Ramos (cell line): Measurements from ENCODE around the gene SLC16A7.
"Not testable (repeated sequence)": the region's sequence is repeated elsewhere in the genome, so short reads cannot be mapped to it uniquely, and the experiment has no call there.

Source experiments
- in situ Hi-C: fragments of 300-500 bp; cut with MboI; formaldehyde crosslinking; loops from one replicate; pipeline ENCODE4 v1.14.3; 2022; ENCODE audit warnings: low sequenced_read_pairs; ENCODE audit not compliant: unreplicated experiment

The SLC16A7 gene, protein sequence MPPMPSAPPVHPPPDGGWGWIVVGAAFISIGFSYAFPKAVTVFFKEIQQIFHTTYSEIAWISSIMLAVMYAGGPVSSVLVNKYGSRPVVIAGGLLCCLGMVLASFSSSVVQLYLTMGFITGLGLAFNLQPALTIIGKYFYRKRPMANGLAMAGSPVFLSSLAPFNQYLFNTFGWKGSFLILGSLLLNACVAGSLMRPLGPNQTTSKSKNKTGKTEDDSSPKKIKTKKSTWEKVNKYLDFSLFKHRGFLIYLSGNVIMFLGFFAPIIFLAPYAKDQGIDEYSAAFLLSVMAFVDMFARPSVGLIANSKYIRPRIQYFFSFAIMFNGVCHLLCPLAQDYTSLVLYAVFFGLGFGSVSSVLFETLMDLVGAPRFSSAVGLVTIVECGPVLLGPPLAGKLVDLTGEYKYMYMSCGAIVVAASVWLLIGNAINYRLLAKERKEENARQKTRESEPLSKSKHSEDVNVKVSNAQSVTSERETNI

DNA sequence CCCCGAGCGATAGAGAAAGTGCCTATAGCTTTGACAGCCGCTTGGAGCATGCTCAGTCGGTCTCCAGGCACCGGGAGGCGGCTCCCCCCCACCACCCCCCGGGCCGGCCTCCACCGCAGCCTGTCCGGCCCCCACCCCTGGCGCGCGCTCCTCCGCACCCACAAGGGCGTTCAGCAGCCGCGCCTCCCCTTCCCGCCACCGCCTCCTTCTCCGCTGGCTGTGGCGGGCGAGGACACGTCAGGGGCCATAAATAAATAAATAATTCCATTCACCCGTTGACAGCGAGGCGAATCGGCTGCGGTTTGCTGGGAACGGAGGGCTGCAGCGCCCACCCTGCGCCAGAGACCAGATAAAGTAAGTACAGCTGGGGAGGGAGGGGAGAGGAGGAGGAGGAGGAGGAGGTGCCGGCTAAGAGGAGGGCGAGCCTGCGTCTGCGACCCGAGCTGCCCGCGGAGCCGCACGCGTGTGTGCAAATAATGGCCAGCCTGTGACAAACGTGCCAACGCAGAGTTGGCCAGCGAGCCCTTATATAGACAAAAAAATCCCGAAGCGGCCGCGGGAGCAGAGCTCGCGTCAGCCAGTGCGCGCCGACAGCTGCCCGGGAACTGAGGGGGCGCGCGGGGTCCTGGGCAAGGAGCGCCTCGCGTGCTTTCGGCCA lies at the start of gene SLC16A7:
SLC16A7 (plus strand) TSS at position 147 of the 658 bp plus-strand sequence. CDS start 108,773 bp downstream, outside the sequence.
- in situ Hi-C loops = no loop called here

DNA sequence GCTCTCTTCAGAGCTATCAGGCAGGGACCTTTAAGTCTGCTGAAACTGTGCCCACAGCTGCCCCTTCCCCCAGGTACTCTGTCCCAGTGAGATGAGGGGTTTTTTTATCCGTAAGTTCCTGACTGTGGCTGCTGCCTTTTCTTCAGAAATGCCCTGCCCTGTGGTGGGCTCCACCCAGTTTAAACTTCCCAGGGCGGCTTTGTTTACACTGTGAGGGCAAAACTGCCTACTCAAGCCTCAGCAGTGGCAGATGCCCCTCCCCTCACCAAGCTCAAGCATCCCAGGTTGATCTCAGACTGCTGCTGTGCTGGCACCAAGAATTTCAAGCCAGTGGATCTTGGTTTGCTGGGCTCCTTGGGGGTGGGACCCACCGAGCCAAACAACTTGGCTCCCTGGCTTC lies 46.9 kb upstream of the SLC16A7 start:
- in situ Hi-C loops = no loop called here

DNA sequence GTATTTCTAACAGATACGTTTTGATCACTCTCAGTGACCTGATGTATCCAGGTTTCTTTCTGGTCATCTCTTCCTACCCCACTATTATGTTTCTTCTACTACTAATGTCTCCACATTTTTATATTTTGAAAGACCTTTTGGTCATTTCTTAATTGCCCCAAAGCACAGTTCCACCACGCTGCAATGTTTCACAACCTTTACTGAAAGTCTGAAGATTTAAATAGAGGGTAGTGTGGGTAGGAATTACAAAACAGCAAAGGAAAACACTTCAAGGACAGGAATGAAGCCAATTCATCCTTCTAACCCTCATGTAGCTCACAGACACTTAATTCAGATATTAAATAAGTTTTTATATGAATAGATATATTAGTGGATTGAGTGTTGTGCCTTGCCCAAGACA lies 36.1 kb upstream of the SLC16A7 start:
- in situ Hi-C loops = no loop called here

DNA sequence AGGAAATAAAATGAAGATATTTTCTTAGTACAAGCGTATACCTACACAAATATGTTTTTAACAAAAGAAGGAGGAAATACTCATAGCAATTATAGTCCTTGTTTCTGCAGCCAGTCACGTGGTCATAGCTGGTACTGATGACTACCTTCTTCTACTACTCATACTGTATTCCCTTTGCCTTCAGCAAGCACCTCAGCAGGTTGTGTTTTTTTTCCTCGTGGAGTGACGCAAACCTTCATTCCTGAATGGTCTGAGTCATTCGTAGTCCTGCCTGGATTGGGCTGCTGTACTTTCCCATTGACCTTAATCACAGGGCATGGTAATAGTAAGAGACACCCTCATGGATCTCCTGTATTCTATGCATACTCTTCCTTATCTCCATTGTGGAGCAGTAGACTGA lies 25.7 kb upstream of the SLC16A7 start:
- in situ Hi-C loops = no loop called here

DNA sequence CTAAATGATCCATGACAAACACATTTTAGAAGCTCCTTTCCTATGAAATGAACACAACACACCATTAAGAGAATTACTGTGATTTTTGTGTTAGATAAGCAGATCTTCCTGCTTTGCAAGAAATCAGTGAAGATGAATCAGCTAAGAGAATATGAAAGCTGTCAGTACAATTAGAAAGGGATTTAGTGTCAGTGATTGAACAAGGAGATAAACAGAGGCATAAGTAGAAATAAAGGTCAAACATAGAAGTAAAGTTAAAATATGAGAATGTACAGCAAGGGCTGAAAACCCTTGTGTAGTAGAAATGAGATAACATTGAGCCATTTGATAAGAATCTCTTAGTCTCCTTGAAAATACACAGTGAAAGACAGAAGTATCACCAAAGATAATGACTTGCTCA lies 21.4 kb upstream of the SLC16A7 start:
- in situ Hi-C loops = no loop called here

DNA sequence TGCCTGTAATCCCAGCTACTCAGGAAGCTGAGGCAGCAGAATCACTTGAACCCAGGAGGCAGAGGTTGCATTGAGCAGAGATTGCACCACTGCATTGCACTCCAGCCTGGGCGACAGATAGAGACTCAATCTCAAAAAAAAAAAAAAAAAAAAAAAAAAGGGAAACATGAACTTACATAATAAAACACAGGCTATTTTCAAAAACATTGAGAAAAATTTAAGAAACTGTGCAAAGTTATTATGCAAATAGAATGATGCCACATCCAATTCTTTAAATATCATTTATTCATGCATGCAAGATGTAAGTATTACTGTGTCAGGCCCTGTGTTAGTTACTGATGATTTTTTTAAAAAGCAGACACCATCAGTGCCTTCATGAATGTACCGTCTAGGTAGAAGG lies 20.0 kb upstream of the SLC16A7 start:
- in situ Hi-C loops = no loop called here

DNA sequence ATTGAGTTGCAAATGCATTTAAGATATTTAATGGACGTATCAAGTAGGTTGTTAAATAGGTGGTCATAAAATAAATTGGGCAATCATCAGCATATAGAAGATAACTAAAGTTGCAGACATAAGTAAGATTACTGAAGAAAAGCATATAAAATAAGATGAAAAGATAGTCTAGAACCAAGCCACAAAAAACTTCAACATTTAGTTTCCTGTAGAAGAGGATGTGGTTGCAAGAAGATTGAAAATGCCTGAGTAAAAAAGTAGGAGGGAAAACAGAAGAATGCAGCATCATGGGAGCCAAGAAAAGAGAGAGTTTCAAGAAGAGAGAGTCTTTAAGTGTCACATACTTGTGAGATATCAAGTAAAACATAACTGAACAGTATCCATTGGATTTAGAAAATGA lies 17.6 kb upstream of the SLC16A7 start:
- in situ Hi-C loops = no loop called here

DNA sequence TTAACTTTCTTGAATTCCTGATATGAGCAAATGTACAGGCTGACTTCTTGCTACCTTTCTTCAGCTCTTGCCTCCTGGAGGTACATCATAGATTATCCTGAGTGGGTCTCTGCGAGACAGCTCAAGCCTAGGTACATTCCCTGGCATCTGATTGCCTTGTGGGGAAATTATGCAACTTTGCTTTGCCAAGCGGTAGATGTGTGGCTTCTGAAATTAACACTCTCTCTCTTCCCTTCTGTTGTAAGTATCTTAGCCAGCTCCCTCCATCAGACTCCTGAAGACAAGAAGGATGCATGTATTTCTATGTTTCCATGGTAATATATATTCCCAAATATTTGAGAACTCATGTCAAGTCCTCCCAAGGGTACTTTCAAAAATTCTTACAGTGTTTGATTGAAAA lies 16.2 kb upstream of the SLC16A7 start:
- in situ Hi-C loops = no loop called here

DNA sequence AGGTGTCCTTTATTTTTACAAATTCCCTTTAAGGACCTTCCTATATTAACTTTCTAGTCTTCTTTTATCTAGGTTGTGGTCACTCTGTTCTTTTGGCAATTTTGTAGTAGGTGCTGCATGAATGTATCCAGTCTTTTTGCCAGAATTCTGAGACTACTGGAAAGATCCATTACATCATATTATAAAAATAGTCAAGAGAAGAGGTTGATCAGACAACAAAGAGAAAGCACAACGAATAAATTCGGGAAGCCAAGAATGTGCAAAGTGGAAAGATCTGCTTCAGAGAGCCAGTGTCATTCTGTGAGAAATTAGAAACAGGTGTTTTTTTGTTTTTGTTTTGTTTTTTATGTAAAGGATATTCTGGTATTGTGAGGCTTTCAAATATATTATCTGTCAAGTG lies 15.8 kb upstream of the SLC16A7 start:
- in situ Hi-C loops = no loop called here

DNA sequence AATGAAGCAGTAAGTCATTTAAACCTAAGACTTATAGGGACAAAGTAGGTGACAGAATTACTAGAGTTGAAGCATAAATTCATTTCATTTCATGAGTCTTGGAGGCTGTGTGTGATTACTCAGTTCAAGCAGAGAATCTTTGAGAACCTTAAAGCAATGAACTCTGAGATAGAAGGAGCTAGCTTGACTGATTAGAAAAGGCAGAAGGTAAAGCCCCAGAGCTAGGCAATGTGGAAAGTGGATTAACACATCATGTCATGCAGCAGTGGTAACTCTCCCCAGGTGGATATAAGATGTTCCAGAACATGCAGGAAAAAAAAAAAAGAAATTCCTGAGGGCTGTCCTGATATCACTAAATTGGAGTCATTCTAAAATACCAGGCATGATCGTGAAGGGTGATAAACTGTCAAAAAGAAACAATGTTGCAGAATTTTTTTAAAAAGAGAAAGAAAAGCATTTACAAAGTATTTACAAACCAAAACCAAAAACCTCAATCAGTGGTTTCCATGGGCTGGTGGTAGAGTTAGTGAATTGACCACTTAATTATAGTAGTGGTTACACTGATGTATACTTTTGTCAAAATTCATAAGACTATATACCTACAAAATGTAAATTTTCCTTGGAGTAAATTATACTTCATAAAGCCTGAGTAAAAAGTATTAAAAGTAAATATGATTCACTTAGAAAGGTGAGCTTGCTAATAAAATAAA lies 12.7 kb upstream of the SLC16A7 start:
- in situ Hi-C loops = no loop called here

DNA sequence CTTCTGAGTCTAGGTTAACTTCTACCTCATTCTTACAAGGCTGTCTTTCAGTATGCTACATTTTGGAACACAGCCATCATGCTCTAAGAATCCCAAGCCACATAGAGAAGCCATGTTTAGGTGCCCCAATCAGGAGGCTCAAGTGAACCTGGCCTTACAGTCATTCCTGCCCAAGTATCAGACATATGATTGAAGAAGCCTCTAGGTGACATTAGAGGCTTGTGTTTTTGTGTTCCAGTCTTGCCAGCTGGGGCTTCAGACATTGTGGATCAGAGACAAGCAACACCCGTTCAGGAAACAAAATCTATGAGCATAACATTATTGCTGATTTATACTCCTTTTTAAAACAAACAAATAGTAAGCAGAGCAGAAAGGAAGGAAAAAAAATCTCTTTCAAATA lies 8.1 kb upstream of the SLC16A7 start:
- in situ Hi-C loops = no loop called here

DNA sequence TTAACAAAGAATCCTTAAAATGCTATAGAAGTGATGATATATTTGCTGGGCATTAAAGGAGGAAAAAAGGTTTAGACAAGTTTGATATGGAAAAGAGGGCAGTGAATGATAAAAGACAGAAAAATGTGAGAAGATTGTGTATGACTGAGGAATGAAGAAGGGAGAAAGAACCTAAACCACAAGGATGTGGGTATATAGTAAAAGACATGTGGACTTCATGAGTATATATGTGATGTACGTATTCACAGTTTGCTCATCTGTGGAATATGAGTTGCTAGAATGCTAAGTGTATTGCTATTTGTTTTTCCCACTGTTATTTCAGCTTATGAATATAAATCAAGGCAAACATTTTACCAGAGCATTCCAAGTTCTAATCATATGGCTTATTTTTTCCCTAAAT lies 2.1 kb upstream of the SLC16A7 start:
- in situ Hi-C loops = no loop called here

DNA sequence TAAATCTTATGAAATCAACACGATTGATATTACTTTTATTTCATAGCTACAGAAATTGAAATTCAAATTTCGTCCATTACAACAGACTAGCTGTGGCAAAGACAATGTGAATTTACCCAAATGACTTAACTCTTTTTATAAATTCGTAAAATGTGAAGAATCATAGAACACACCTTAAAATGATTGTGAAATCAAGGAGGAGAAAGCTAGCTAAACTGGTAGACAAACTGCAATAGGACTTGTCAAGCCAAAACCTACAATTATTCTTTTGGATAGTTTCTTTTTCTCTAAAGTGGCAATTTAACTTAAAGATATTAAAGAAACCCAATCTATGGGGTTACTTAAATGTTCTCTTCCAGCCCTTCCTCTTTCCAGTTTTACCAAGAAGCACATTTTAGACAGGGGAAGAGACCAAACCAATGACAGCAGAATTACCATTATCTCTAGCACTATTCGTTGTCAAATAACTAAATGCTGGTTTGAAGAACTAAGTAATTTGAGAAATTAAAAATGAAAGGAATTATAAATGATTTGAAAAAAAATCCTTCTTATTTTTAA lies 807 bp upstream of the SLC16A7 start:
- in situ Hi-C loops = no loop called here

DNA sequence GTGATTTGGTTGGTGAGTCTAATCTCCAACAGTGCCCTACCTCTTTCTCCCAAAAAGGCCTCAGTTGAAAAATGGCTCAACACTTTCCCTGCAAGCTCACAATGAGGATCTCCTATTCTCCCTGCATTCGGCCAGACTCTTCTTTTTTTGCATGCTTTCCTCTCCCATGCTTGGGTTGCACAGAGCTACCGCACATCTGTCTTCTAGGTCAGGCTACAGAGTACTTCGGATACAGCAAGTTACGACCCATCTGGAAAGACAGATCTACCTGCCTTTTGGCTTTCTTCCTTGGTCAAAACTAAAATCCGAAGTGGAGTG lies 305 bp upstream of the SLC16A7 start:
- in situ Hi-C loops = no loop called here

DNA sequence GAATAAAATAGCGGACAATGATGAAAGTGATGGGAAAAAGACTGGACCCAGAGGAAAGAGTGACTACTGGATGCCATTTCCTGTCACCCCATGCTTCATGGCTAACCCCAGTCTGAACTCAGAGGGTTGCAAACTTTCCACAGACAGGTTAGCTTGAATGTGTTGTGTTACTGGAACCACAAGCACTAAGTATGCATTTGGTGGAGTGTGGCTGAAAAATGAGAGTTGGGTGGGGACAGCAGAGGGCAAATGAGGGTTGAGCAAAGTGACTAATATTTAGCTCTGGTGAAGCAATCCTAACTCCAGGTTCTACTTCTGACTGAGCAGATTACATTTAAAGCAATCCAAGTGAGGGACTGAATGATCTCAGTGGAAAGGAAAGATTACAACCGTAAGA lies 1.6 kb downstream of the SLC16A7 start:
- in situ Hi-C loops = no loop called here

DNA sequence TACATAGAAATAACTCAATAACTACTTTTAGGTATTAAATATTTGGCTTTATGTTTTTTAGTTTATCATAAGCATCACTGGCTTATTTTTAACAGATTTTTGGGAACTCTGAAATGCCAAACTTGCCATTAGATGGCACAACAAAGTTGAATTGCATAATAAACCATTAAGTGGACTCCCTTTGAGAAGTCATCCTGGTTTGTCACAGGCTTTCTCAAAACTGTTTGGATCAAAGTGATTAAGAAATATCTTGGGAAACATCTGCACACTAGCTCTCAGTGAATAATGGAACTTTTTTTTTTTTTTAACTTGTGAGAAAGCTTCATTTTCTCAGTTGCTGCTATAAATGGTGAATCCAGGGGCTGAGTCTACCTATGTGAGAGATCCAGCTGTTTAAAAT lies 4.3 kb downstream of the SLC16A7 start:
- in situ Hi-C loops = no loop called here

DNA sequence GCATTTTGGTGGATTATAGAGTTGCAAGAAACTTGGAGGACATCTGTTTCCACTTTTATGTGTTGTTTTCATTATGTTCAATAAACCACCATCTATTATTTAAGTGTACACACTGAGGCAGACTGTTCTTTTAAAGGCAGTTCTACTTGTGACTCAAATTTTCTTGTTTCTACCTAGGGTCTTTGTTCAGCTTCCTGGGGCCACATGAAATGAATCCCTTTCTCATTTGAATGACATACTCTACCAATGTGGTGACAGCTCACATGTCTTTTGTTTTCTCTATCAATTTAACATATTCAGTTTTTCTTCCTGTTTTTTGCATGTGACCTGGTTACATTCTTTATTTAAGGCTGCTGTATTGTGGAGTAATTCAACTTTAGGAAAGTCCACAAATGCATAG lies 7.9 kb downstream of the SLC16A7 start:
- in situ Hi-C loops = no loop called here

DNA sequence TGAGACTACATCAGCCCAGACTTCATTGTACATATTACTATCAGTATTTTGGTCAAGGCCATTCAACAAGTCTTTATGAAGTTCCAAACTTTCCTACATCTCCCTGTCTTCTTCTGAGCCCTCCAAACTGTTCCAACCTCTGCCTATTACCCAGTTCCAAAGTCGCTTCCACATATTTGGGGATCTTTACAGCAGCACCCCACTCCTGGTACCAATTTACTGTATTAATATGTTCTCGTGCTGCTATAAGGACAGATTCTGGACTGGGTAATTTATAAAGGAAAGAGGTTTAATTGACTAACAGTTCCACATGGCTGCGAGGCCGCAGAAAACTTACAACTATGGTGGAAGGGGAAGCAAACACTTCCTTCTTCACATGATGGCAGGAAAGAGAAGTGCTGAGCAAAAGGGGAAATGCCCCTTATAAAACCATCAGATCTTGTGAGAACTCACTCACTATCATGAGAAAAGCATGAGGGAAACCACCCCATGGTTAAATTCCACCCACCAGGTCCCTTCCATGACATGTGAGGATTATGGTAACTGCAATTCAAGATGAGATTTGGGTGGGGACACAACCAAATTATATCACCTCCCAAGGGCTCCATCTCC lies 17.1 kb downstream of the SLC16A7 start:
- in situ Hi-C loops = not testable (repeated sequence)

DNA sequence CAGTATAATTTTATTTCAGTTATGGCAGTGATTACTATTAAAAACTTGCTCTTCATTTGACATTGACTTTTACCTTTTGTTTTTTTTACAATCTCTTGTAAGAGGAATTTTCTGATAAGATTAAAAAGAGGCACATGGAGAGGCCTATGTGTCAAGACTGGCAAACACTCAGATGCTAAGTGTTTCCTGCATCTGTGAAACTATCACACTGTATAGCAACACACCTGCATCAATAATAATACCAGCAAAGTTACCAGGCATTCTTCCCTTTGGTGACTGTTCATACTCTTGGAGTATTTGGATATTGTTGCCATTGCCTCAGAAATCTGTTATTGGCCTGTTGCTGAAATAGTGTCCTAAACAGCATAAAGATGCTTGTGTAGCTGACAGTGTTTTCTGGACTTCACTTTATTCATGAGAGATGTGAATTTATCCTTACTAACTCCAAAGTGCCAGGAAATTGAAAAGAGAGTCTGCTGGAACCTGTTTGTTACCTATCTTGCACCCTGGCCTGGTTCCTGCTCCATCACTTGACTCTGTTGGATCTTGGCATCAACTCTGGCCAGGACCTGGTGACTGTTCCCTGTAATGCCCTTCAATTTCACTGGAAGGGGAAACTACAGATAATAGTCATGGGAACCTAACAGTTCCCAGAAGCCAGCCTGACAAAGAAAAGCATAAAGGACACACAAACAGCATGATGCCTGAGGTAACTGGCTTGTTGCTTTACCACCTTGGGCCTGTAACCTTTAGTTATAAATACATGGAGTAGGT lies 19.8 kb downstream of the SLC16A7 start:
- in situ Hi-C loops = no loop called here
